ENCODE measurements around the gene DNAJB6.
A peak's percentile ranks its signal among the peaks of the same experiment; 100 is the strongest.

DNAJB6 gene

DNA sequence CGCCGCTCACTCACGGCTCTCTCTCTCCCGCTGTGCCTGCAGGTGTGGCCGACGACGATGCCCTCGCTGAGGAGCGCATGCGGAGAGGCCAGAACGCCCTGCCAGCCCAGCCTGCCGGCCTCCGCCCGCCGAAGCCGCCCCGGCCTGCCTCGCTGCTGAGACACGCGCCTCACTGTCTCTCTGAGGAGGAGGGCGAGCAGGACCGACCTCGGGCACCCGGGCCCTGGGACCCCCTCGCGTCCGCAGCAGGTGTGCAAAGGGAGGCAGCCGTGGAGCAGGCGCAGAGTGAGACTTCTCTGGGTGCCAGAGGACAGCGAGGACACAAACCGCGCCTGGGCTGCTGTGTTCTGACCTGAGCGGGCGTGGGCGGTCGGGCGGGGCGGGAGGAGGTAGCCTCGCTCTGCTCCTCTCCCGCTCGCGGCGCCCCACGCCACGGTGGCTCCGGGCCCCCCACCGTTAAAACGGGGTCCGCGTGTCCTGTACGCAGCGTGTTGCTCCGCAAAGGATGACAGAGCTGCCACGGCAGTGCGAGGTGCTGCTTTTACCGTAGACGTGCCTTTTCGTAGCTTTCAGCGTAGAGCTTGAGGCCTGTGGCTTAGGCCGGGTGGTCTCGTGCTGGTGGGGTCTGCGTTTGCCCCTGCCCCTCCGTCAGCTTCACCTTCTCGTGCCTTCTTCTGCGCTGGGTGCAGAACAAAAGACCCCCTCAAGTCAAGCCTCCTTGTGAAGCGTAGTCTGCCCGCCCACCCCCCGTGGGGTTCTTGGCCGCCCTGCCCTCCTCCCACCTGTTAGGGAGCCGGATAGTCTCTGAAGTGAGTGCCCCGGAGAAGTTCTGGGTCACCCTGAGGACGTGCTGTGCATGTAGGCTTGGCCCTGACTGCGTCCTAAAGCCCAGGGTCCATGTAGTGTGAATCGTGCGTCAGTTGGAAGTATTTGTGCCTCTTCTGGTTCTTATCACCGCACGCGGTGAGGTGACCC, 73.2 kb downstream of the DNAJB6 start:
- DNase-seq (ENCODE audit: low spot score): no peak

- no peak for DNase-seq (ENCODE audit: low spot score)
Observed at GRCh38 chr7:157410831-157411556, 74.2 kb downstream of the DNAJB6 start.

DNA sequence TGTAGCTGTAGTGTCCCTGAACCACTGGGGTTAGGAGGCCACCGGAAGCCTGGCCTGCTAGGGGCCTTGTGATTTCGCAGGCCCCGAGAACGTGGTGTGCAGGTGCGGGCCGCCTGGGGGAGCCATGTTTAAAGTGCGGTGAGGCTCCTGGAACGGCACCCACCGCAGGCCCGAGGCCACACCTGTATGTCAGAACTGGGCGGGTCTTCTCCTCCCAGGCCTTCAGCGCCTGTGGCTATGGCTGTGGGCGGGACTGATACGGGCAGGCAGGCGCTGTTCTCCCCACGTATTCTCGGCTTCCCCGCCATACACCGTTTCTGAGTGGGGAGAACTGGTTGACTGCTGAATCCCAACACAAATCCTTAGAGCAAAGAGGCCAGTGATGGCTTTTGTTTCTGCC, 74.8 kb downstream of the DNAJB6 start:
- DNase-seq (ENCODE audit: low spot score): no peak

GRCh38 chr7:157412021-157412443, 75.2 kb downstream of the DNAJB6 start:
- DNase-seq (ENCODE audit: low spot score): peak; percentile 78

DNA sequence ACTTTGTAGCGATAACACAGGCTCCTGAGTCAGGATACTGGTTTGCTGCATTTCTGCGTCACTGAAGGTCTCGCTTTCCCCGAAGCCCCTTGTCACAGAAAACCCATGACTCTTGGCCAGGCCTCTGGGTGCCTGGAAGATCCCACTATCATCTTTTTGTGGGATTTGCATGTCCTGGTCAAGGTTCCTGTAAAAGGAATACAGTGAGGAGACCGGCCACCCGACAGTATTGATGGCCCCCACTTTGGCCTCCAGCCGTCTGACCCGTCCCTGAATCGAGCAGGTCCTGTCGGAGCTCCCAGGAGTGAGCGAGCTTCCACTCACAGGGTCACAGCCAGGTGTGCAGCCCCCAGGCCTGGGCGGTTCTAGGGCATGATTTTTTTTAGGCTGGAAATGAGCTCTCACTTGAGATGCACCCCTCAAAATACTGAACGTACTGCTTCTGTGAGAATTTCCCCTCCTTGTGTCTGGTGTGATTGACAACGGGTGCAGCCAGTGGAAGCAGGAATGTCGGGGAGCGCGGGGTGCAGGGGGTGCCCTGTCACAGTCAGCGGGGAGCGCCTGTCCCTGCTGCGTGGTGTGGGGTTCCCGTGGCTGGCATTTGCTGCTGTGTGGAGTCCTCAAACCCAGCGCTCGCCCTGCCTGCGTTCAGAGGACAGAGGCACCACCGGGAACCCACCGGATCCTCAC, 75.8 kb downstream of the DNAJB6 start:
- no peak for DNase-seq (ENCODE audit: low spot score)

DNA sequence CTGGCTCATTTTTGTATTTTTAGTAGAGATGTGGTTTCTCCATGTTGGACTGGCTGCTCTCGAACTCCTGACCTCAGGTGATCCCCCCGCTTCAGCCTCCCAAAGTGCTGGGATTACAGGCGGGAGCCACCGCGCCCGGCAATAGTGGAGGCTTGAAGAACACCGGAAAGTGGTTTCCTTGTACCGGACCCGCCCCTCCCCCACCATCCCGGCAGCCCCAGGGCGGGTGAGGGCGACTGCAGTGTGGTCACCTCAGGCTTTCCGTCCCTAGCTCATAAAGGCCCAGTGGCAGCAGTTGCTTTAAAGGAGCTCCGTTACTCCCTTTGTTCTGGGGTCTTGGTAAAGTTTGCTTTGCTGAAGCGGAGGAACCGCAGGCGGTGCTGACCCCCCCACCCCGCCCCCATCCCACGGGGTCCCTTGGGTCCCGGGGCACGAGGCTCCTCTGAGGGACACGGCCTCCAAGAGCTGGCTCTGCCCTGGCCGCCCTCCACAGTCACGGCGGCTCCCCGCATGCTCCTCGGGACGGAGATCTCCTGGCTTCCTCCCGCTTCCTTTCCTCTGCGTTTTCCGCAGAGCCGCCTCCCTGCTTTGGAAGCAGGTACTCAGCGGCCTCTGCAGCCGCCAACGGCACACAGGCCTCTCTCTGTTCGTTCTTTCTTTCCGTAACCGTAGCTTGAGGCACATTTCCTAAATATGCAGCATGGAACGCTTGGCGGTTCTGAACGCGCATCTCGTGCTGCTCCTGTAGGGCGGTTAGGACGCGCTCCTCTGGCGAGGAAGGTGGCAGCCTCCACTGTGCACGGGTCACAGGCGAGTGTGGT, 77.3 kb downstream of the DNAJB6 start:
- DNase-seq (ENCODE audit: low spot score): no peak

DNA sequence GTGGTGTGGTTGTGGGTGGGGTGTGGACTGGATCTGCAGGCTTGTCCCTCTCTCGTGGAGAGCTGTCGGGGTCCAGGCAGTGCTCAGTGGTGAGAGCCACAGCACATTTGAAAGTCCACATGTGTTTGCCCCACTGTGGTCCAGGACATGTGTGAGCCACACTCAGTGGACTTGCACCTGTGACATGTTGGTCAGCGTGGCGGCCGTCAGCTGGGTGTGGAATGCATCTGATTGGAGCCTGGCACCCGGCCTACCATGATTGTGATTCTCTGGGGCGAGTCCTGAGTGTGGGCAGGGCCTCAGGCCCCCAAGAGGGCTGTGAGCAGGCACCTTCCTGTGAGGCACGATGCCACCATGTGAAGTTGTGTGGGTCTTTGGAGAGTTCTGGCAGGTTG, 77.9 kb downstream of the DNAJB6 start:
- DNase-seq (ENCODE audit: low spot score): no peak

GRCh38 chr7:157415486-157415885, 78.7 kb downstream of the DNAJB6 start:
- no peak for DNase-seq (ENCODE audit: low spot score)

- DNase-seq (ENCODE audit: low spot score): no peak
Observed at GRCh38 chr7:157416011-157416410, 79.2 kb downstream of the DNAJB6 start.

DNA sequence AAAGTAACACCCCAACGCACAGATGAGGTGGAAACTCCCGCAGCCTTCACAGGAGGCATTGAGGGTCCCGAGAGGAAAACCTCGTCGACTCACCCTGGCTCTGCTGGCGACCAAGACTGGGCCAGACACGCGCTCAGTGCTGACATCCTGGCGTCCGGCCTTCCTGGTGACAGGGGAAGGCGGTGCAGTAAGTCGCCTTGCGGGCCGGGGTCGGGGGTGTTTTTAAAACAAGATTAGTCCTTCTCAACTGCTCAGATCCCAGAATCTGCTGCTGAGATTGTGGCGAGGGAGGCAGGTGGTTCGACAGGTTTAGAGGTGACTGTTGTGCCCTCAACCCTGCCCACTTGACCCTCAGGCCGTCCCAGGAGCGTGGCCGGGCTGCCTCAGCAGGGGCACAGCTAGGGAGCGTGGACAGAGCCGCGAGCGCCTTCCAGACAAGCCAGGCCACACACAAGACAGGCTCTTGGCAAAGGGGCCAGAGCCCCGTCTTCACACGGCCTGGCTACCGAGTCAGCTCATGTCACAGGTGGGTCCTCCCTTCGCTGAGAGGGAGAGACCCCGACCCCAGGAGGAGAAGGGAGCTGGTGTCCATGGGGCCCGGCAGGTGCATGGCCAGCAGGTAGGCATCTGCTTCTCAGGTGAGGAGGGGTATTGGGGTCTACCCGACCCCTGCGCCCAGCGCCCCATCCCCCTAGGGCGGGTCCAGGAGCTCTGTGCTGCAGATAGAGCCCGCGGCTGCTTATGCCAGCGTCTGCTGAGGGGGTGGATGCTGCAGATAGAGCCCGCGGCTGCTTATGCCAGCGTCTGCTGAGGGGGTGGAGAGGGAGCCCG, 81.6 kb downstream of the DNAJB6 start:
- DNase-seq (ENCODE audit: low spot score): no peak

DNA sequence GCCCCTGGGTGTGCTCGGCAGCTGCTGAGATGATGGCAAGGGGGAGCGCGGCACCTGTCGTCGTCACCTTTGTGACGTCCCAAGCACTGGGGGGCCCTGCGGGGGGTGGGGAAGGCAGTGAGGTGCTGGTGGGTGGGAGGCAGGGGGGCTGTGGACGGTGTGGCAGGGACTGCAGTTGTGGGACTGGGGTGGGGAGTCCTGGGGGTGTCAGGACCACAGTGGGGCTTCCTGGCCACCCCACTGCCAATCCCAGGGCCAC, 82.2 kb downstream of the DNAJB6 start:
- no peak for DNase-seq (ENCODE audit: low spot score)

DNA sequence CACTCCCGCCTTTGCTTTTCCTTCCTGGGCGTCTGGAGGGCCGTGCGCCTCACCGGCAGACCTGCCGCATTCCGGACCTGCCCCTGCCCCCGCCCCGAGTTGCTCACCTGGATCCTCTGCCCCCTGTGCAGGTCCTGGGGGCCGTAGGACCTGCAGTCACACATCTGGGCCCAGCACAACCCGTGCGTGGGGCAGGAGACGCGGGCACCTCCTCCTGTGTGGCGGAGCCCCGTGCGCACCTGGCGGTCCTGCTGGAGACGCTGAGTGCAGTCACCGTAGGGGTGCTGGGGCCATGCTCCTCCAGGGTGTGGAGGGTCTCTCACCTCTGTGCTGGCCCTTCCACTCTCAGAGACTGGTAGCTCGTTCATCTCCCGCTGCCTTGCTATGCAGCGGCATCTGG, 85.5 kb downstream of the DNAJB6 start:
- no peak for DNase-seq (ENCODE audit: low spot score)

- DNase-seq (ENCODE audit: low spot score): no peak
Observed at GRCh38 chr7:157423348-157423747, 86.5 kb downstream of the DNAJB6 start.

- no peak for DNase-seq (ENCODE audit: low spot score)
Observed at GRCh38 chr7:157423886-157424565, 87.2 kb downstream of the DNAJB6 start.

DNA sequence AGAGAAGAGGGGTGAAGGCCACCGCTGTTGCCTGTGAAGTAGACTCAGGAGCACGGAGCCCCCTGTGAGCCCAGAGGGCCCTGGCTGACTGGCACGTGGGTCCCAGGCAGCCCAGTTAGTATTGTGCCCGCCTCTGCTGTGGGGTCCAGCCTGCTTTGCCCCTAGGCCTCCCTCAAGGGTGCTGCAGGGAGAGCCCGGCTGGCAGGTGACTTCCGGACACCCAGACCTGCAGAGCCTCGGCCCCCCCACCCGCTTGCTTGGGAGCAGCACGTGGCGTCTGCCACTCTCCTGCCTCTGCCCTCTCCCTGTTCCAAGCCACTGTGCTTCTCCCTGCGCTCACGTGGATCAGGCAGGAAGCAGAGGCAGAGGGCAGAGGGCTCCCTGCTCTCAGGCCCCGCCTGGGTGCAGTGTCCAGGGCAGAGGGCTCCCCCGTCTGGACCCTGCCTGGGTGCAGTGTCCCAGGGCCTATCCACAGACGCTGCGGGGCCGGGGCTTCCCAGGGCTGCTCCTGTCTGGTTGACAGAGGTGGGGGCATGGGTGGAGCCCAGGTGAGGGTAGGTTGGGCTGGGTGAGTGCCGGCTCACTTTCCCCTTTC, 88.4 kb downstream of the DNAJB6 start:
- DNase-seq (ENCODE audit: low spot score): no peak

DNA sequence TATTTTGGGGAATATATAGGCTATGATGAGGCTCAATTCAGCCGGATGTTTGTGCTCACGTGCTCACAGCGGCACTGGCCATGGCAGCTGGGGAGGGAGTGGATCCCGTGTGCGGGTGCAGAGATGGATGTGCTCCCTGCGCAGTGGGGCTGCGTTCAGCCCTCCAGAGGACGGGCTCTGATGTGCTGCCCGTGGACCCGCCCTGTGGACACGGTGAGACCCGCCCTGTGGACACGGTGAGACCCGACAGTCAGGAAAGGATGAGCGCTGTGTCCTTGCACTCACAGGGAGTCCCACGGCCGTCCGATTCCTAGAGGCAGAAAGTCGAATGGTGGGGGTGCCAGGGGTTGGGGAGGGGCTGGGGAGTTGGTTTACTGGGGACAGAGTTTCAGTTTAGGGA, 89.0 kb downstream of the DNAJB6 start:
- DNase-seq (ENCODE audit: low spot score): no peak

DNA sequence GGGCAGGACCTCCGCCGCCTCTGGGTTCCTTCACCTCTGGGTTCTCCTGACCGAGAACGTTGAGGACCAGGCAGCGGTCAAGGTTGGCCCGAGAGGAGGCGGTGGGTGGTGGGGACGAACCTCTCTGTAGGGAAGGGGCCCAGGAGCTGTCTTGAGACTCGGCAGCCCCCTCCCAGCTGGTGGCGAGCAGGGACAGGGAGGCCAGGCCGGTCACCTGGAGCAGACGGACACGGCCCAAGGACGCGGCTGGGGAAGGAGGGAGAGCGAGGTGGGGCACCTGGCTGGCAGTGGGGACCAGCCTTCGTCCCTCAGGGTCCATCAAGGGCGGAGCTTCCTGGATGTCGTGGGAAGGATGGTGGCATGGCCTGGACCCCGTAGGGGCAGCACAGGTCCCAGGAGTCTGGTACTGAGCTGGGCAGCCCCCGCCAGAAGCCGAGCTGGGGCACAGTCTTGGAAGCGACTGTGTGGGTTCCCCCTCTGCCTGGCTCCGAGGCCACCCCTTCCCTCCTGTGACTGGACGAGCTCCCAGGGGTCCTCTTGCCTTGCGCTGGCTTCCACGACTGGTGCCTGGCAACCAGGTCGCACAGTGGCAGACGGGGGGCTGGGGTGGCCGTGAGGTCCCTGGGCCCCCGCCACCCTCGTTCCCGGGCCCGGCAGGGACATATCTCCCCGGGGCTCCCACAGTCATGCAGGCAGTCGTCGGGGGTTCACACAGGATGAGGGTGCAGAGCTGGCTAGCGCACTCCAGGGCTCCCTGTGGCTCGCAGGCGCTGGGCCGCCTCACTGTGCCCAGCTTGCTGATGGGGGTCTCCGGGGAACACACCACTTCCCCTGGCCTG, 89.9 kb downstream of the DNAJB6 start:
- DNase-seq (ENCODE audit: low spot score): no peak

- DNase-seq (ENCODE audit: low spot score): no peak
Observed at GRCh38 chr7:157427811-157428553, 91.2 kb downstream of the DNAJB6 start.

DNA sequence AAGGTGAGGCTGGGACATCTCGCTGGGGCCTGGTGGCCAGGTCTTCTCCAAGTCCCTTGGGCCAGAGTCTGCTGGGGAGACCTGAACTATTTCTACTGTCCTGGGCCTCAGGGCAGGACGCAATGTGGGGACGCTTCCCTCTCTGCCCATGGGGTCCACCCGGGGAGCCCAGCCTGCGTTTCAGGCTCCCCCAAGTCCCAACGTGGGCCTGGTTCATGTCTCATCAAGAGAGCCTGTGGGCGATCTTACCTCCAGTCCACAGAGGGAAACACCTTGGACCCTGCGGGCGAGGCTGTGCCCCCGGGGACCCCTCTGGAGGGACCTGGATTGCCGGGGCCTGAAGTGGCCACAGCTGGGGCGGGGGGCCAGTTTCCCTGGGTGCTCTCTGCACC, 91.7 kb downstream of the DNAJB6 start:
- no peak for DNase-seq (ENCODE audit: low spot score)
